ENCODE measurements around the gene RELL2. TPM values are rescaled to one million over a fixed set of nuclear protein-coding genes. Genes with fewer than 3 reads are reported as not detected.
A peak's percentile ranks its signal among the peaks of the same experiment; 100 is the strongest.
"Not testable (repeated sequence)": the region's sequence is repeated elsewhere in the genome, so short reads cannot be mapped to it uniquely, and the experiment has no call there.

RELL2 gene
- total RNA-seq, 1 donor from 2014 or later: 5.5 TPM

DNA sequence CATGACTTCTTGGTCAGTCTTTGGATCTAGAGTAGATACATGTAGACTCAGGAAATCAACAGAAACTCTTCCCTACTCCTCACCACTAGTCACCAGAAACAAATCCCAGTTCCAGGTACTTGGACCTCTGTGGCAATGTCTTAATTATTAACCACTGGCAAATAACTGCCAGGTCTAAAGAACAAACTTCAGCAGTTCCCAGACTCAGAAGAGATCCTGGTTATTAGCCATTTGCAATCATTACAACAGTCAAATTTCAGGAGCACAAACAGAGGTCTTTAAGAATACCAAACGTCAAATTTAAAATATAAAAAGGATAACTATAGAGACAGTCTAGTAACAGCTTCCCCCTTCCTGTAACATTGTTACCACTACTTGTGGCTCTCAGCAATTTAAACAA lies 28.2 kb upstream of the RELL2 start:
- intact Hi-C loops (cut with DNase I): no loop called here
- Histone ChIP-seq H3K4me1 (peaks cover 89% of the 10 kb centered on the region), H3K36me3 (no peaks in the 10 kb centered on the region), H3K9me3 (no peaks in the 10 kb centered on the region), H3K4me3 (no peak overlapping the region), H3K27ac (peak overlapping the region; percentile 39), H3K27me3 (ENCODE audit: low read depth) (no peaks in the 10 kb centered on the region)
- TF ChIP-seq, protein P1, sequence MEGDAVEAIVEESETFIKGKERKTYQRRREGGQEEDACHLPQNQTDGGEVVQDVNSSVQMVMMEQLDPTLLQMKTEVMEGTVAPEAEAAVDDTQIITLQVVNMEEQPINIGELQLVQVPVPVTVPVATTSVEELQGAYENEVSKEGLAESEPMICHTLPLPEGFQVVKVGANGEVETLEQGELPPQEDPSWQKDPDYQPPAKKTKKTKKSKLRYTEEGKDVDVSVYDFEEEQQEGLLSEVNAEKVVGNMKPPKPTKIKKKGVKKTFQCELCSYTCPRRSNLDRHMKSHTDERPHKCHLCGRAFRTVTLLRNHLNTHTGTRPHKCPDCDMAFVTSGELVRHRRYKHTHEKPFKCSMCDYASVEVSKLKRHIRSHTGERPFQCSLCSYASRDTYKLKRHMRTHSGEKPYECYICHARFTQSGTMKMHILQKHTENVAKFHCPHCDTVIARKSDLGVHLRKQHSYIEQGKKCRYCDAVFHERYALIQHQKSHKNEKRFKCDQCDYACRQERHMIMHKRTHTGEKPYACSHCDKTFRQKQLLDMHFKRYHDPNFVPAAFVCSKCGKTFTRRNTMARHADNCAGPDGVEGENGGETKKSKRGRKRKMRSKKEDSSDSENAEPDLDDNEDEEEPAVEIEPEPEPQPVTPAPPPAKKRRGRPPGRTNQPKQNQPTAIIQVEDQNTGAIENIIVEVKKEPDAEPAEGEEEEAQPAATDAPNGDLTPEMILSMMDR (IDR thresholded peaks at IDR 0.05): no peak
- ATAC-seq (peak; percentile 26 to 57), DNase-seq (no peak)

DNA sequence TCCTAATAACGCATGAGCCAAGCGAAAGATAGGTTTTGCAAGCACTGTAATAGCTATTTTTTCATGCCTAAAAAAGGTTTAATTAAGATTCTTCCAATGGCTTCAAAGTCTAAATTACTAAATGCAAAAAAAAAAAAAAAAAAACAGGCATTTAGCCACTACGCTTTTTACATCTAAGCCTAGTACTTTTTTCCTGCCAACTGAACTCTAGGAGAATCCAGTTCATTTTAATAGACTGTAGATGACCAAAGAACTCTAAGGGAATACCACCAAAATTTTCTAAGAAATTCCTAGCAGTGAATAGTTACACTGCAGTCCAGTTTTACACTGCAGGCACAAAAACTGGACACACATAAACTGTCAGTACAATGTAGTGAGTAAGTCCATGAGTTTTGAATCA lies 27.8 kb upstream of the RELL2 start:
- Histone ChIP-seq H3K27ac (peak overlapping the region; percentile 39), H3K9me3 (no peaks in the 10 kb centered on the region)
- intact Hi-C loops (cut with DNase I): no loop called here

DNA sequence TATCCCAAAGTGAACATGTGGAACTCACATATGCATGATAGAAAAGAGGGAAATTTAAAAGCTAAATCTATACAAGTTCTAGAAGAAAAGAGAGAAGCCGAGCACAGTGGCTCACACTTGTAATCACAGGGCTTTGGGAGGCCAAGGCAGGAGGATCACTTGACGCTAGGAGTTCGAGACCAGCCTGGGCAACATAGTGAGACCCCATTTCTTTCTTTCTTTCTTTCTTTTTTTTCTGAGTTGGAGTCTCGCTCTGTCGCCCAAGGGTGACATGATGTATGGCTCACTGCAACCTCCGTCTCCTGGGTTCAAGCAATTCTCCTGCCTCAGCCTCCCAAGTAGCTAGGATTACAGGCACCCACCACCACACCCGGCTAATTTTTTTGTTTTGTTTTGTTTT lies 26.9 kb upstream of the RELL2 start:
- H3K27me3 ChIP-seq (ENCODE audit: low read depth); H3K27ac ChIP-seq; H3K36me3 ChIP-seq; H3K9me3 ChIP-seq; H3K4me3 ChIP-seq; DNase-seq; intact Hi-C loops (cut with DNase I); ATAC-seq: not testable (repeated sequence)
- H3K4me1 ChIP-seq: peaks cover 75% of the 10 kb centered on the region

More for the DNA sequence above, 27.8 kb upstream of the RELL2 start:
- H3K4me1 ChIP-seq: peaks cover 84% of the 10 kb centered on the region
- no peak for DNase-seq
- H3K27me3 ChIP-seq (ENCODE audit: low read depth): no peaks in the 10 kb centered on the region
- TF ChIP-seq, protein P1 (IDR thresholded peaks at IDR 0.05): no peak
- no peak overlapping the region for H3K4me3 ChIP-seq
- no peaks in the 10 kb centered on the region for H3K36me3 ChIP-seq
- no peak for ATAC-seq

DNA sequence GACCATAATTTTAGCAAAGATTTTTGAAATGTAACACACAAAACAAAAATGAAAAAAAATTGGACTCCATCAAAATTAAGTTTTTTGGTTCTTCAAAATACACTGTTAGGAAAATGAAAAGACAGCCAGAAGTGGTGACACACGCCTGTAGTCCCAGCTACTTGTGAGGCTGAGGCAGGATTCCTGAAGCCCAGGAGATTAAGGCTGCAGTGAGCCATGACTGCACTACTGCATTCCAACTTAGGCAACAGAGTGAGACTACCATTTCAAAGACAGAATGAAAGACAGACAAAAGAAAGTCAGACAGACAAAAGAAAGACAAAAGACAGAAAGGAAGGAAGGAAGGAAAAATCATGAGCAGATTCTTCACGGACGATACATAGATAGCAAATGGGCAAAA lies 25.5 kb upstream of the RELL2 start:
- H3K27ac ChIP-seq: no peak overlapping the region

DNA sequence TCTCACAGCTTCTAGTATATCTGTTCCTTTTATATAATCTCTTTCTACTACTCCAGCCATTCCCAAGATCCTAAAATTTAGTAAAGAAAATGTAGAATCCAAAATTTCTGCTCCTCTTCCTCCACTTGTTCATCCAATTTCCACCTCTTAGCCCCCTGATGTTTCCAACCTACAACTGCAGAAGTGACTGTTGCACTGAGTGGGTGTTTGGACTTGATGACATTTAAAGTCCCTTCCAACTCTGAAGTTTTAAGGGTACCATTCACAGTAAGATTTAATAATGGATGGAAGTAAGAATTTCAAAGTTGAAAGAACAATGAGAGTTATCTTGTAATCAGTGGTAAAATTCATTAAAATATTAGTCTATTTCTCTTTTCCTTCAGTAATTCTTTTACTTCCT lies 23.5 kb upstream of the RELL2 start:
- ATAC-seq: no peak
- no peaks in the 10 kb centered on the region for H3K36me3 ChIP-seq
- H3K4me3 ChIP-seq: no peak overlapping the region
- H3K27me3 ChIP-seq (ENCODE audit: low read depth): no peaks in the 10 kb centered on the region
- no peak for DNase-seq
- no peaks in the 10 kb centered on the region for H3K9me3 ChIP-seq
- TF ChIP-seq, protein P1 (IDR thresholded peaks at IDR 0.05): no peak
- H3K27ac ChIP-seq: no peak overlapping the region
- peaks cover 64% of the 10 kb centered on the region for H3K4me1 ChIP-seq
- intact Hi-C loops (cut with DNase I): no loop called here

More for the DNA sequence above, 25.5 kb upstream of the RELL2 start:
- intact Hi-C loops (cut with DNase I): no loop called here
- no peaks in the 10 kb centered on the region for H3K9me3 ChIP-seq
- ATAC-seq (no peak), DNase-seq (no peak)
- no peaks in the 10 kb centered on the region for H3K36me3 ChIP-seq
- peaks cover 72% of the 10 kb centered on the region for H3K4me1 ChIP-seq
- TF ChIP-seq, protein P1 (IDR thresholded peaks at IDR 0.05): no peak
- H3K4me3 ChIP-seq: no peak overlapping the region
- no peaks in the 10 kb centered on the region for H3K27me3 ChIP-seq (ENCODE audit: low read depth)

DNA sequence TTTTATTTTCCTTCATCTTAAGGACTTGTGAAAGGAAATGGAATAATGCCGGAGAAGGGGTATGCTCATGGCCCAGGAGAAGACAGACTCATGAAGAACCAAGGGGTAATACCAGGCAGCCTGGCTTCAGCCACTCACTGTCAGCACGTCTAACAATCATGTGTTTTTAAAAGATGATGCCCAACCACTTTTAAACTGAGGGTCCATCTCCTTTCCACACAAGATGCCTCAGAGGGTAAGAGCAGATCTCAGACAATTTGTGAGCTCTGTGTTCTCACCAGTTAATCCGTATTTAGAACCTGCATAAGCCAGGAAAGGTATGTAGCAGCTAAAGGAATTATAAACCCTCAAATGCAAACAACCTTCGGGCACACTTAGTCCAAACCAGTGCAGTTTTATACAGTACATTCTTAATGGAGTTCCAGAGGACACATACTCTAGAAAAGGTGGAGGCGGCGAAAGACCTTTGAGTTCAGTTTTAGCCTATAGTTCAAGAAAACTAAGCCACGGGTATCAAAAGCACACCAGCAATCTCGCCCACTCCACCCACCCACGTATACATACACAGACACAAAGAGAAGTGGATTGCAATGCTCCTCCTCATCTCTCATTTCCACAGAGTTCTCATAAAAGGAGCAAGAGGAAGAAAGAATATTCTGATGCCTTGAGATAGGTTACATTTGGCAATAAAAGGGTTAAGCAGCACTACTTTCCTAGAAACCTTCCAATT lies 20.6 kb upstream of the RELL2 start:
- Histone ChIP-seq H3K27me3 (ENCODE audit: low read depth) (no peaks in the 10 kb centered on the region), H3K36me3 (peaks cover 15% of the 10 kb centered on the region), H3K4me3 (peak overlapping the region; percentile 89), H3K27ac (peak overlapping the region; percentile 96), H3K9me3 (no peaks in the 10 kb centered on the region), H3K4me1 (peaks cover 40% of the 10 kb centered on the region)
- no peak for ATAC-seq
- DNase-seq: no peak
- TF ChIP-seq, protein P1 (IDR thresholded peaks at IDR 0.05): no peak
- intact Hi-C loops (cut with DNase I): no loop called here

Data from lower lobe of right lung (tissue), 2 donors.